GM12873 (cell line): ENCODE results near the gene NFATC1.

Experiments
- TF ChIP-seq, protein P1 (sequence below): IDR thresholded peaks from 2 replicates; pipeline ENCODE4 v1.5.1; 2012; ENCODE audit warnings: low read depth, mild to moderate bottlenecking, moderate library complexity, low read length, control low read depth; ENCODE audit not compliant: insufficient read depth; ENCODE audit errors: missing control alignments

NFATC1 gene

DNA sequence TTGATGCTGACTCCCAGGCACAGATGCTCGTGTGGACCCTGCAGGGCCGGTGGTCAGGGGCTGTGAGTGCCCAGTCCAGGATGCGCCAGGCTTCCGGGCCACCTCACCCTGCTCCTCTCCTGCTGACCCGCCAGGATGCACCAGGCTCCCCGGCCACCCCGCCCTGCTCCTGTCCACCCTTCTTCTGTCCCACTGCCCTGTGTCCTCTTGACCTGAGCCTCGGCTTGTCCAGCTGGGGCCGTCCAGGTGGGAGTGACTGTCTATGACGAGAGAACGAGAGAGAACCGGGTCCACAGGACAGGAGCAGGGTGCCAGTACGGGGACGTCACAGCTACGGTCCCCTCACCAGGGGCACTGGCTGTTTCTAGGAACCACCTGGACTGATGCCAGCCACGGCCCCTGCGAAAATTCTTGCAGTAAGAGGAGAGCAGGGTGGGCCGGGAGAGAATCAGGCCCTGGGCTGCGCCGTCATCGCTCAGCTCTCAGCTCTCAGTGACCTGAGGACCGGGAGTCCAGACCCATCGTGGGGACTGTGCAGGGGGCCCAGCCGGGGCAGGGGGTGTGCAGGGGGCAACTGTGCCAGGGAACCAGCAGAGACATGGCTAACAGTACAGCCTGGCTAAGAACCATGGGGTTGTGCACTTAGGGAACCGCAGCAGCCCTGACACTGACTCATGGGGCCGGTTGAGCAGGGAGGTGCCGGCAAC lies 12.9 kb upstream of the NFATC1 start:
- TF ChIP-seq, protein P1, sequence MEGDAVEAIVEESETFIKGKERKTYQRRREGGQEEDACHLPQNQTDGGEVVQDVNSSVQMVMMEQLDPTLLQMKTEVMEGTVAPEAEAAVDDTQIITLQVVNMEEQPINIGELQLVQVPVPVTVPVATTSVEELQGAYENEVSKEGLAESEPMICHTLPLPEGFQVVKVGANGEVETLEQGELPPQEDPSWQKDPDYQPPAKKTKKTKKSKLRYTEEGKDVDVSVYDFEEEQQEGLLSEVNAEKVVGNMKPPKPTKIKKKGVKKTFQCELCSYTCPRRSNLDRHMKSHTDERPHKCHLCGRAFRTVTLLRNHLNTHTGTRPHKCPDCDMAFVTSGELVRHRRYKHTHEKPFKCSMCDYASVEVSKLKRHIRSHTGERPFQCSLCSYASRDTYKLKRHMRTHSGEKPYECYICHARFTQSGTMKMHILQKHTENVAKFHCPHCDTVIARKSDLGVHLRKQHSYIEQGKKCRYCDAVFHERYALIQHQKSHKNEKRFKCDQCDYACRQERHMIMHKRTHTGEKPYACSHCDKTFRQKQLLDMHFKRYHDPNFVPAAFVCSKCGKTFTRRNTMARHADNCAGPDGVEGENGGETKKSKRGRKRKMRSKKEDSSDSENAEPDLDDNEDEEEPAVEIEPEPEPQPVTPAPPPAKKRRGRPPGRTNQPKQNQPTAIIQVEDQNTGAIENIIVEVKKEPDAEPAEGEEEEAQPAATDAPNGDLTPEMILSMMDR = no peak

DNA sequence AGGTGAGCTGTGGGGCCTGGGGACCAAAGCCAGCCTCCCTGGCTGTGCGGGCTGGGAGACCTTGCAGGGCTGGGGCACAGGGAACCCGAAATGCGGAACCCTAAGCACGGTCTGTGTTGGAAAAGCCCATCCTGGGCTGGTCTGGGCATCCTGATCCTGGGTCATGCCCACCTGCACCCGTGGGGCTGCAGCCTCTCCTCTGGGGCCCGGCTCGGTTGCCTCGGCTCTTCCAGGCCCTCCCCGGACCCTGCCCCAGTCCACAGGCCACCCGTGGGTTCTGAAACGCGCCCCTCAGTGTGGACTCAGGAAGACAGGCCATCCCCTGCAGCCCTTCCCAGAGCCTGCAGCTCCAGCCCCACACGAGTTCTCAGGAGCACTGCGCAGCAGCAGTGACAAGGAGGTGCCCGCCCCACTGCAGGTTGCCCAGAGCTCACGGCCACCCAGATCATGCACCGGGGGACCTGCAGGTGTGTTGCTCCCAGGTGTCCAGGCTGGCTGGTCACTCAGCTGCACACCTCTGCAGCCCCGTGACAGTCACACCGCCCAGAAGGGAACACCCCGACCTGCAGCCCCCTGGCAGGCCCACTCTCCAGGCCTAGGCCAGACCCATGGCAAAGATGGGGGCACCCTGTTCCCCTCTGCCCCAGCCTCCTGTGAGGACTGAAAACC lies 12.2 kb upstream of the NFATC1 start:
- TF ChIP-seq, protein P1 = no peak

DNA sequence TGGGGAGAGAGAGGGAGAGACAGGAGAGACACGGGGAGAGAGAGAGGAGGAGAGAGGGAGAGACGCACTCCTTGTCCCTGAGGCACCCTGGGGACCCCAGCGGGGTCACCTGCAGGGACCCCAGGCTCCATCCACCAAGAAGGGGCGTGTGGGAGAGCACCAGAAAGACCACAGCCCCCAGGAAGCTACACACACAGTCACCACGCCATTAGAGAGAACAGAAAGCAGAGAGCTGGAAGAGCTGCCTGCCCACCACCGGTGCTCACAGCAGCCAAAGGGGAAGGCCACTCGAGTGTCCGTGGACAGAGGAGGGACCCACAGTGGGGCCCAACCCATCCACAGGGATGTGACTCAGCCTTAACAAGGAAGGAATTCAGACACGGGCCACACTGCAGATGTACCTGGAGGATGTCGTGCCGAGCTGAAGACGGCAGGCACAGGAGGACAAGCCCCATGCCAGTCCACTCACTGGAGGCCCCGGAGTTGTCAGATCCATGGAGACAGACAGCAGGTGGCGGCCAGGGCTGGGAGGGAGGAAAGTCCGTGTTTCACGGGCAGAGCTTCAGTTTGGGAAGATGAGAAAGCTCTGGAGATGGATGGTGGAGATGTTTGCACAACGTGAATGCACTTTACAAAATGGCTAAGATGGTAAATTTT lies 11.5 kb upstream of the NFATC1 start:
- TF ChIP-seq, protein P1 = no peak

DNA sequence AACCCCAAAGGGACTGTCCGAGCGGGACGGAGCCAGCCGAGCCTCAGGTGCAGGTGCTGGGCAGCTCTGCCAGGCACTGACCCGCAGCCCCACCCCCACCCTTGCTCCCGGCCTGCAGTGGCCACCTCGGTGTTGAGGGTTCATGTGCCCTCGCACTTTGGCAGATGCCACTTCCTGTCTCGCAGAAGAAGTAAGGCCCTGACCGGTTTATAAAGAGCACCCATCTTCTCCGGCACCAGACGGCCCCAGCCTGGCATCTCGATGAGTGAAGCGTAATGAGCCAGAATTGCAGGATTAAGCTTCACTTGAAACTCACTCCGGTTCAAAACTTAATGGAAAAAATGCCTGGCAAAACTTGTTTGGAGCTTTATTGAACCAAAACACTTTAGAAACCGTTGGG lies 10.9 kb upstream of the NFATC1 start:
- TF ChIP-seq, protein P1 = no peak

DNA sequence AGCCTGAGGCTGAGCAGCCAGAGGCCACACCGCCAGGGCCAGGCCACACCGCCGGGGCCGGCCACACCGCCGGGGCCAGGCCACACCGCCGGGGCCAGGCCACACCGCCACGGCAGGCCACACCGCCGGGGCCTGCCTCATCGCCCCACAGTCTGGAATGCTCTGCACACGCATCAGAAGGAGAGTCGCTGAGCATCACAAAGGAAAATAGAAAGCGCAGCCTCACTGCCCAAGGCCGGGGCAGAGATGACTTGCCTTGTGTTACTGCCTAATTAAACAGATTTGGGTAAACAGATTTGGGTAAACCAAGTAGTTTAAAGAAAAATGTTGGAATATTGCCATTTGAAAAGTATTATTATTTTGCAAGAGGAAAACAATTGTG lies 10.4 kb upstream of the NFATC1 start:
- TF ChIP-seq, protein P1 = no peak

DNA sequence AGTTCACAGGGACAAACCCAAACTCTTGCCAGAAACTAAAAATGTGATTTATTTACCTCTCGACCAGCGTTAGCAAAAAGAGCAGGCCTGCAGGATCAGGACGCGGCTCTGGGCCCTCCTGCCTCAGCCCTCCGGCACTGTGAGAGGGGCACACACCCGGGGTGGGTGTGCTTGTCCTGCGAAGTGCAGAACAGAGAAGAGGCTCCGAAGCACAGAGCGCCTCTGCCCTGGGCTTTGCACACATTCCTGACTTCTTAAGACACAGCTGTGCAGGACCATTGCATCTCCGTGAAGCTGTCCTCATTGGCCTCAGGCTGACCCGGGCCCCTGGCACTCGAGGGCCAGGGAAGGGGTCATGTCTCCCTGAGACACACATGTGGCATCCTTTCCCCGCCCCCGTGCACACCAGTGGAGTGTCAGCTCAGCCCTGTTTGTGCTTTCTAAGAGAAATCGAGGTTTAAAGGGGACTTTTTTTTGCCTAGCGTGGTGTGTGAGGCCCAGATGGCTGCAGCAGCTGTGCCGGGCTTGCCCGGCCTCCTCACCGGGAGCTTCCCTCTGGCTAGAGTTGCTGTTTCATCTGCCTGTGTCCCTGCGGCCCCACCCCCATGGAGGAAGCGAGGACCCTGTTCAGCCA lies 9.9 kb upstream of the NFATC1 start:
- TF ChIP-seq, protein P1 = no peak

DNA sequence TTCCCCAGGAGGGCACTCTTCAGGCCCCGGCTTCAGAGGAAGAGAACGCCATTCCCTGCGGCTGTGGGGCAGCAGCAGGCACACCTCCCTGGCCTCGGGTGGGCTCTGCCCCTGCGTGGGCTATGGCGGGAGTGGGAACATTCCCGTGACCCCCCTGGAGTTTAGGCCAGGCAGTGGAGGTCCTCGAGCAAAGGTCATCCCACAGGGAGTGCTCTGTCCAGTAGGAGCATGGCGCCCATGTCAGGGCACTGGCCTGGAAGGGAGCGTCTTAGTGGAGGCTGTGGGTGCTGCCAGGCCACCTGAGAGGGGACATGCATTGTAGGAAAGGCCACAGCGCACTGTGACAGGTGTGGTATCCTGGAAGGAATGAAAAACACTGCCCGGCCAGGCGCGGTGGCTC lies 9.2 kb upstream of the NFATC1 start:
- TF ChIP-seq, protein P1 = no peak
